Activated naive CD4-positive, alpha-beta T cell treated with anti-CD3 and anti-CD28 coated beads, Interleukin-2, amount 50 U/mL, for 16 hours (primary cell): ENCODE data around the gene ELOVL5.

Source experiments
- DNase-seq: peaks from one replicate; pipeline ENCODE4 v3.0.0-alpha.2; 2020

Gene ELOVL5

GRCh38 chr6:53302678-53303360, 45.9 kb downstream of the ELOVL5 start:
- DNase-seq: no peak

- no peak for DNase-seq
Observed at GRCh38 chr6:53301801-53302537, 46.8 kb downstream of the ELOVL5 start.

DNA sequence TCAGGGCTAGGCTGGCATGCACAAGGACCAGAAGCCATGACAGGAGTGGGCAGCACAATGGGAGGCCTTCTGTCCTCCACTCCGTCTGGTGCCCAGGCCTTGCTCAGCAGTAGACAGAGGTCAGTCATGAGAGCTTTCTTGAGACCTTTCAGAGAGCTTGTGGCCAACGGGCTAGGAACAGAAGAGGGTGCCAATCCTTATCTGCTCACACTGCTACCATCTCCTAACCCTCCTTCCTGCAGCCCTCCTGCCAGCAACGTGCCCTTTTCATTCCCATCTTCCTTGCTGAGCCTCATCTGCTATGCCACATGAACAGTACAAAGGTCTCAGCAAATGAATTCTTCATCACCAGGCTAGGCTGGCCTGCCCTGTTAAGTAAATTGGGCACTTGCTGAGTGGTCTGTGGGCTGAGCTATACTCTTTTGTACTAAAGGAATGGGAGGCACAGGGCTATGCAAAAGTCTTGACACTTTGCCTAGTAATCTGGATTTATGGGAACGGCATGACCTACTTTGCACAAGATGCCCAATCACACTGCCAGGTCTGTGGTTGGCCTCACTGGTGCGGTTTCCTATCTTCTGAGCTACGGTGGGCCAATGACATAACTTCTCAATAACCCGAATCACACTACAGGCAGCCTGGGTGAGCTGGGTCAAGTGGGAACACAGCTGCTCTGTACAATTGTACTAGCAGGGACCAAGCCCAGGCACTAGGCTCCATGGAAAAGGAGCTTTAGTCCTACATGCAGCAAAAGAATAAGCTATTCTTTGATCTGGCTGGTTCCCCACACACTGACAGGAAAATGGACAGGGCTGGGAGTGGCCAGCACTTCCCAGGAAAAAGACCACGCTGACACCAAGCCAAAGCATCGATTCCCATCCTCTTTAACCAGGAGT, 47.8 kb downstream of the ELOVL5 start:
- DNase-seq: no peak

- DNase-seq: no peak
Observed at GRCh38 chr6:53299331-53300005, 49.3 kb downstream of the ELOVL5 start.

DNA sequence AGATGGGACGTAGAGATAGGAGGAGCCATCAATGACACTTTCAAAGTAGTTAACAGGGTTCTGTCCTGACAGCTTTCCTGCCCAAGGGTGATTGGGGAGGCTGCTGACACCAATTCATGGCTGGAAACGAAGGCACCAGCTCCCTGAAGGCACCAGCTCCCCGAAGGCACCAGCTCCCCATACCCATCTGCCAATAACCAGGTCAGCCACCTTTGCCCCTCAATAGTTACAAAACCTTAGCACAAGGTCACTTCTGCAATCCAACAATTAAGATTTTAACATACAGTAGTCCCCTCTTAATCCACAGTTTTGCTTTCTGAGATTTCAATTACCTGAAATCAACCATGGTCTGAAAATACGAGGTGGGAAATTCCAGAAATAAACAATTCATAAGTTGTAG, 51.7 kb downstream of the ELOVL5 start:
- DNase-seq: no peak

GRCh38 chr6:53295176-53295575, 53.6 kb downstream of the ELOVL5 start:
- no peak for DNase-seq

DNA sequence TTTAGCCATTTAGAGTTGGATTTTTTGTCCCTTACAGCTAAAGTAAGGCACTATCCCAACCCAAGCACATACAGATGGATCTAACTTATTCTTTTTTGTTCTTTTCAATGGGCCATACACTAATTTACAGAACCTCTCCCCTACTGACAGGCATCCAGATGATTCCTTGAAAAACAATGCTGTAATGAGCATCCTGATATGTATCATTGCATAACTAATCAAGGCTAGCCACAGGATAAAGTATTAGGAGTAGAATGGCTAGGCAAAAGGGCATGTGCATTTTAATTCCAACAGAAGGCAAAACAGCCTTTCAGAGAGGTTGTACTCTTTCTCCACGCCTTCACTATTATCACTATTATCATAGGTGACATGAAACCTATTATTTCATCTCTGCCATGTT, 54.1 kb downstream of the ELOVL5 start:
- no peak for DNase-seq

DNA sequence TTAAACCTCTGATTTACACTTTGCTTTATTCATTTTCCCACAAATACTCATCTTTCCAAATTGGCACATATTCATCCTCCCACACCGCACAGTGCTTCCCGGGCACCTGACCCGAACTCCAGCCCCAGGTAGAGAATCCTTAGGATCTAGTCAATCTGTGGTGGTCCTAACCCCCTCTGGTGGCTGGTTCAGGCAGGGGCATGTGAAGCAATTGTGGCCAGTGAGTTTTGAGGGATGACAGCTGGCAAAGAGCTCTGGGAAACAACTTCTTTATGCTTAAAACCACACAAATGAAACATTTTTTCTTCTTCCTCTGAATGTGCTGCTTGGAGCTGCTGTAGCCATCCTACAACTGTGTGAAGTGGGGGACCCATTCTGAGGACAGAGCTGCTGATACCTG, 54.7 kb downstream of the ELOVL5 start:
- no peak for DNase-seq

GRCh38 chr6:53293691-53294090, 55.1 kb downstream of the ELOVL5 start:
- no peak for DNase-seq

DNA sequence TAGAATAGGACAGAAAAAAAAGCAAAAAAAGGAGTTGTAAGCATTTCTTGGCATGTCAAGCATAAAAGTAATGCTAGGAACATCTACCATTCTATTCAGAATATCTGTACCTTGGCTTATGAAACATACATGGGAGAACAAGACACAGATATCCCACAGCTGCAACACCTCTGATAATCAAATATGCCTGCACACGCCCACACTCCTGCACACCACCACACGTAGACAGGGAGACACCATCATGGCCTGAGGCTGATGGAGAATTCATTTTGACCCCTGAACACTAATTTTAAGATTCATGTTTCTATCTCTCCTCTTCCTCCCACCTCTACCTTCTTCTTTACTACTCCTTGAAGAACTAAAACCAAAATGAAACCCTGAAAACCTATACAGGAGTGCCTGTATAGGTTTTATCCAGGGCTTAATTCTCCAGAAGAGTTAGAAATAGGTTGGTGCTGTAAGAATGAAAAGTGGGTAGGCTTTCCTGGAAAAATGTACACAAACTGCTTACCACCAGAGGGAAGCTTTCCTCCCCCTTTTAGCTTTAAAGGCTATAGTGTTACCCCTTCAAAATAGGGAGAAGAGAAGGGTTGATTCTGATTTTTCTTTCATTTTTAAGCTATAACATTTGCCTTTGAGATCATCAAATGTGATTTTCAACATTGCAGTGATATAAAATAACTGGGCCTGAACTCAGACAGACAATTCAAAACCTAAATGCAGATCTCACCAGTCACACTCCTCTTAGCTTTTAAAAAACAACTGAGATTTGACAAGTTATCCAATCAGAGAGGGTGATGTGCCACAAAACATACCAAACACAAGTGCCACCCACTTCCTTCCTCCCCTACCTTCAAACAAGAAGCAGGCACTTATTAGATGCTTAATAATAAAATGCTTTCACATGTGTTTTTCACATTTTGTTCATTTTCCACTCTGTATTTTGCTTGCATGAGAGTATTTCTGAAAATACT, 57.9 kb downstream of the ELOVL5 start:
- no peak for DNase-seq

DNA sequence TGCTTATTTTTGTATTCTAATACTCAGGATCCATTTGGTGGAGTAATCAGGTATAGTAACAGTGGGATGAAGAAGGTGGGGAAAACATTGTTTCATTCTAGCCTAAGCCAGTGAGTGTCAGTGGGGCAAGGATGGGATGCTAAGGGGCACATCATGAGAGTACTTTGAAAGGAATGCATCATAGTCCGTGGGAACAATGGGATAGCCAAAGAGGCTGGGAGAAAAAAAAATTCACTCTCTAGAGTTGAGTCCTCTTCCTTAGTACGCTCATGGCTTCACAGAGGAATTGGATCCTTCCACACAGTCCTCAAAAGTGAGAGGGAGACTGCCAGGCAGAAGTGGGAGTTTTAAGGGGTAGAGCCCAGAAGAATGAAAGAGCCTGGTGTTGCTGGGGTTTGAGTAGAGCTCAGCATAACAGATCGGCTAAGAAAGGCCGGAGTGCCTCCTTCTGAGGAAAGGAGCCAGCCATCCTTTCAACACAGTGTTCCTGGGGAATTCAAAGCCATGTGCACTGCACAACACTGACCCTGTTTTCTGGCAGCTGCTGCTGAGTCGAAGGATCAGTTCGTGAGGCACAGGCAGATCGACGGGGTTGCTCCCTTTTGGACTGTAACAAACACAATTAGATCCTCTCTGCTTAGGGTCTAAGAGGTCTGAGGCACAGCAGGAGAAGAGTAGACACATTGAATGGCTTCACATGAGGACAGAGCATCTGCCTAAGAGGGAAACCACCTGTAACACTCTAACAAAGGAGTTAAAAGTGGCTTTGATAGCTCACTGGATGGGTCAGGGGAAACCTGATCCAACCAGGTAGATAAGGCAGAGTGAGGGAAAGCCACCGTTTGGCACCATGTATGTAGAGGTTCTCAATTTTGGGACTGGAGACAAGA, 61.2 kb downstream of the ELOVL5 start:
- no peak for DNase-seq

GRCh38 chr6:53284901-53285300, 63.8 kb downstream of the ELOVL5 start:
- DNase-seq: no peak

DNA sequence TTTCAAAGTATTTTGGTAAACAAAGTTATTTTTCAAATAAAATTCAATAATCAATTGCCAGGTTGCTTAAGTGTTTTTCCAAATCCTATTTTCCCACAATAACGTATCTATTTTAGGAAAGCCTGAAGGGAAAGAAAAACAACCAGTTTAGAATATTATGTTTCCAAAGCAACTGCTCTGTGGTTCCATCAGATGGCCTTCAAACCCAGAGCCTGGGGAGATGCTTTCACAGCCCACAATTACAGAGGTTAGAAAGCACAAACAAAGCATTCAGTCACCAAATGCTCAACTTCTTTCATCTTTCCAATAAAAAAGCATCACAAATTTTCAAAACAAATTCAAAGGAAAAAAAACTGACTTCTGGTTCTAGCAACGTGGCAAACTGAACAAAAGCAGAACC, 66.0 kb downstream of the ELOVL5 start:
- DNase-seq: no peak

GRCh38 chr6:53282234-53282633, 66.5 kb downstream of the ELOVL5 start:
- DNase-seq: no peak

GRCh38 chr6:53281518-53282215, 67.1 kb downstream of the ELOVL5 start:
- no peak for DNase-seq

DNA sequence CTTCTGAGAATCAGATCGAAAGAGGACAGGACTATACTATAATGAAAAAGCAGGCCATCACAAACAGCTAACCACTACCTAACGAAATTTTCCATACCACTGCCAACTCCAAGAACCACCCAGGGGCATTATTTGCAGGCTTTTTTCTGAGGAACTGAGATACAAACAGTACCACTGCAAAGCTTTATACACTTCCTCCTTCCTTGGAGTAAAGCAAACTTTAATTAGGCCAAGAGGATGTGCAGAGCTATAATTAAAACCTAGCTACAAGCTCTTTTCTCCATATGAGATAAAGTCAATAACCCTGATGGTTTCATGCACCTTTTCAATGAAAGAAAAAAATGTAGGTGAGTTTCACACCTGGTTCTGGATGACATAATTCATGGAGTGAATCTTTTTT, 68.5 kb downstream of the ELOVL5 start:
- DNase-seq: no peak

DNA sequence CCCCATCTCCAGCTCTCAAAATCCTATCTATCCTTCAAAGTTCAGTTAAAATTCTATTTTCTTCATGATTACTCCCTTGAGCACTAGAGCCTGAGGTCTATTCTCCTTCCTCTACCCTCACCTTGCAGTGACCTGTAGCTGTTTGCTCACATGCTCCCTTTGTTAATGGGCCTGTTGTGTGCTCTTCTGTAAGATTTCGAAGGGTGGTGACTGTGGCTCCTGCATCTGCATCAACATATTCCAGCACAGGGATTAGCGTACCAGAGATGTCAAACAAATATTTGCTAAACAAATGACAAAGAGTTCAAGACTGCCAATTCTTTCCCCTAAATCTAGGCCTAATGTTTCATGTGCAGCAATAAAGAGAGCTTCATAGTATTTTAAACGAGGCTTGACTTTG, 69.5 kb downstream of the ELOVL5 start:
- DNase-seq: no peak

- DNase-seq: no peak
Observed at GRCh38 chr6:53273370-53273769, 75.4 kb downstream of the ELOVL5 start.

- DNase-seq: no peak
Observed at GRCh38 chr6:53269827-53270226, 78.9 kb downstream of the ELOVL5 start.
